ENCODE measurements around the gene SLC14A1. TPM values are rescaled to one million over a fixed set of nuclear protein-coding genes. Genes with fewer than 3 reads are reported as not detected.

The SLC14A1 gene
- total and polyA plus RNA-seq, 2 of the 8 experiments (the other 6 are each of a cell fraction or from before 2014, with no cell fraction given), result 0.18 TPM; not detected in 1

- TF ChIP-seq CTCF (IDR thresholded peaks at IDR 0.05; ENCODE audit: control extremely low read depth in 1 of 3, insufficient read depth in 1 of 3, low read depth in 1 of 3, low read length in 3 of 3) (no peak), GABPA (IDR thresholded peaks at IDR 0.05; ENCODE audit: borderline replicate concordance, insufficient read depth, low read length) (no peak), NRF1 (IDR thresholded peaks at IDR 0.05; ENCODE audit: low read depth, low read length) (no peak), SP4 (IDR thresholded peaks at IDR 0.05; ENCODE audit: low read length) (no peak), FOSL1 (IDR thresholded peaks at IDR 0.05; ENCODE audit: insufficient read depth, low read depth, low read length) (no peak), CREB1 (IDR thresholded peaks at IDR 0.05) (no peak), POLR2AphosphoS5 (IDR thresholded peaks at IDR 0.05; ENCODE audit: low read depth, low read length) (no peak)
Observed at GRCh38 chr18:45771587-45772480, 47.9 kb downstream of the SLC14A1 start (continued).
